Measurements from ENCODE around the gene BEND6. TPM values are rescaled to one million over a fixed set of nuclear protein-coding genes. Genes with fewer than 3 reads are reported as not detected.
A peak's percentile ranks its signal among the peaks of the same experiment; 100 is the strongest.

The BEND6 gene
- total RNA-seq, 1 donor from 2014 or later: 0.46 TPM

- no peaks in the 10 kb centered on the region for H3K36me3 Mint-ChIP-seq (ENCODE audit: insufficient read depth)
- H3K27me3 Mint-ChIP-seq: no peaks in the 10 kb centered on the region
- TF ChIP-seq CTCF (IDR thresholded peaks at IDR 0.05; ENCODE audit: unreplicated experiment): no peak
- no peaks in the 10 kb centered on the region for H3K9me3 Mint-ChIP-seq (ENCODE audit: low read depth)
- no peak overlapping the region for H3K4me3 Mint-ChIP-seq (ENCODE audit: low read depth)
- H3K4me1 Mint-ChIP-seq (ENCODE audit: low read depth): no peaks in the 10 kb centered on the region
- DNase-seq (ENCODE audit: low spot score, unreplicated experiment): no peak
- H3K27ac Mint-ChIP-seq: no peak overlapping the region
Measured at GRCh38 chr6:57013521-57013926, 58.6 kb downstream of the BEND6 start.

GRCh38 chr6:57017069-57017468 is 62.2 kb downstream of the BEND6 start:
- no peak for DNase-seq (ENCODE audit: low spot score, unreplicated experiment)
- Mint-ChIP-seq H3K4me1 (ENCODE audit: low read depth) (no peaks in the 10 kb centered on the region), H3K27me3 (no peaks in the 10 kb centered on the region), H3K27ac (no peak overlapping the region), H3K4me3 (ENCODE audit: low read depth) (no peak overlapping the region), H3K9me3 (ENCODE audit: low read depth) (no peaks in the 10 kb centered on the region), H3K36me3 (ENCODE audit: insufficient read depth) (no peaks in the 10 kb centered on the region)
- no peak for TF ChIP-seq CTCF (IDR thresholded peaks at IDR 0.05; ENCODE audit: unreplicated experiment)

- no peaks in the 10 kb centered on the region for H3K9me3 Mint-ChIP-seq (ENCODE audit: low read depth)
- H3K27me3 Mint-ChIP-seq: no peaks in the 10 kb centered on the region
- H3K4me3 Mint-ChIP-seq (ENCODE audit: low read depth): no peak overlapping the region
- no peak overlapping the region for H3K27ac Mint-ChIP-seq
- no peaks in the 10 kb centered on the region for H3K36me3 Mint-ChIP-seq (ENCODE audit: insufficient read depth)
- no peaks in the 10 kb centered on the region for H3K4me1 Mint-ChIP-seq (ENCODE audit: low read depth)
- no peak for DNase-seq (ENCODE audit: low spot score, unreplicated experiment)
- TF ChIP-seq CTCF (IDR thresholded peaks at IDR 0.05; ENCODE audit: unreplicated experiment): no peak
Measured at GRCh38 chr6:57017841-57018240, 62.9 kb downstream of the BEND6 start.

- no peak for TF ChIP-seq CTCF (IDR thresholded peaks at IDR 0.05; ENCODE audit: unreplicated experiment)
- Mint-ChIP-seq H3K36me3 (ENCODE audit: insufficient read depth) (no peaks in the 10 kb centered on the region), H3K9me3 (ENCODE audit: low read depth) (peaks cover under 1% of the 10 kb centered on the region), H3K27ac (no peak overlapping the region), H3K27me3 (no peaks in the 10 kb centered on the region), H3K4me1 (ENCODE audit: low read depth) (no peaks in the 10 kb centered on the region), H3K4me3 (ENCODE audit: low read depth) (no peak overlapping the region)
- DNase-seq (ENCODE audit: low spot score, unreplicated experiment): no peak
Measured at GRCh38 chr6:57019434-57019833, 64.5 kb downstream of the BEND6 start.

DNA sequence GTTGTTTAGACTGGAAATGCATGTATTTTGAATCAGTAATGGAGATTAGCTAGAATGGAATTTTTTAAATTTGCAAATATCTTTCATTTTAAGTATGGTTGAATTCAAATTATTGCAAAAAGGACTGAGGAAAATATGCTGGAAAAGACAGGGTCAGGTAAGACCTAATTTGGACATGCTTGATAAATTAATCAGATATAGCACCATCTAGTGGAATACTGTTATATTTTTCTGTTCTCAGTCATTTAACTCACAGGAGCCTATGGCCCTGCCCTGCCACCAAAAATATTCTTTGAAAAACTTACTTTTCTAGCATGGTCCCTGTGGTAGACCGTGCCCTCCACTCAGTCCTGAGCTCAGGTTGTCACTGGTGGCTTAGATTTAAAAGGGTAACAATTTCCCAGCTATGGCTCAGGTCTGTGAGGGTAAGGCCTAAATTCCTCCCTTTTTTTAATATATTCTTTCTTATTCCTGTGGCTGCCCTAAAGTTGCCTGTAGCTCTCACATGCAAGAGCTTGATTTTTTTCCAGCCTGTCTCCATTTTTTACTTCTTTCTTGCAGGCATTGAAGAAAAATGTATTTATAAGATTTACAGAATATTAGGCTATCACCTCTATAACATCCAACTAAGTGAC is 66.3 kb downstream of the BEND6 start:
- no peaks in the 10 kb centered on the region for H3K4me1 Mint-ChIP-seq (ENCODE audit: low read depth)
- H3K4me3 Mint-ChIP-seq (ENCODE audit: low read depth): no peak overlapping the region
- TF ChIP-seq CTCF (IDR thresholded peaks at IDR 0.05; ENCODE audit: unreplicated experiment): peak; percentile 65
- no peak overlapping the region for H3K27ac Mint-ChIP-seq
- H3K27me3 Mint-ChIP-seq: peaks cover 3% of the 10 kb centered on the region
- peaks cover 2% of the 10 kb centered on the region for H3K36me3 Mint-ChIP-seq (ENCODE audit: insufficient read depth)
- no peak for DNase-seq (ENCODE audit: low spot score, unreplicated experiment)
- H3K9me3 Mint-ChIP-seq (ENCODE audit: low read depth): peaks cover 11% of the 10 kb centered on the region
